Measurements from ENCODE around the gene RTKN. TPM values are rescaled to one million over a fixed set of nuclear protein-coding genes. Genes with fewer than 3 reads are reported as not detected.

The RTKN gene
- total RNA-seq, 1 experiment from 2014 or later = 87.1 TPM

DNA sequence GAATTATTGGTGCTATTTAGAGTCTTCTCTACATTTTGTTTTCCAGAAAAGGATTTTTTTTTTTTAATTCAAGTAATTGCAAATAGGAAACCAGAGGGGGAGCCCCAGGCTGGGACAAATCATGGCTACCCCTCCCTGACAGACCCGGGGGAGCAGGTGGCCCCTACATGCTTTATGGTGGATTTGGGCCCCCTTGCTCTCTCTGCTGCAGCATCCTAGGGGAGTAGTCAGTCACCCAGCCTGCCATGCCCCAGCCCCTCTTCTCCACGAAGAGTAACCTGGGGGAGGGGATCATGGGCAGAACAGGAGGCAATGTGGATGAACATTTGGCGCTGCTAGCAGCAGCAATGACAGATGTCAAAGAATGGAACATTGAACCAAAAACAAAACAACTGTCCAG lies 25.0 kb downstream of the RTKN start:
- no peaks in the 10 kb centered on the region for H4K20me1 ChIP-seq (ENCODE audit: control insufficient read depth, insufficient read depth, insufficient read length)
- H2AK5ac ChIP-seq (ENCODE audit: insufficient read length, low read length) = no peak overlapping the region
- H2BK5ac ChIP-seq (ENCODE audit: insufficient read length, low read length) = no peak overlapping the region
- H3K9ac ChIP-seq (ENCODE audit: extremely low read depth, insufficient read length, low read length) = no peak overlapping the region
- no peak overlapping the region for H4K5ac ChIP-seq (ENCODE audit: insufficient read length, low read depth, low read length)
- H2BK15ac ChIP-seq (ENCODE audit: low read depth, low read length) = no peak overlapping the region
- H3K9me3 Mint-ChIP-seq = no peaks in the 10 kb centered on the region; a peak in 1 of 5 replicates
- H3K4me3 Mint-ChIP-seq = no peak overlapping the region
- H2AFZ ChIP-seq (ENCODE audit: low read length) = no peak overlapping the region
- no peak overlapping the region for H2BK12ac ChIP-seq (ENCODE audit: insufficient read length, low read depth, low read length)
- no peak overlapping the region for H3K23ac ChIP-seq (ENCODE audit: insufficient read length, low read depth, low read length)
- H3K4me1 Mint-ChIP-seq = peaks cover 0 to 17% of the 10 kb centered on the region in 2 experiments; a peak in 2 of 4 replicates
- H3K27me3 ChIP-seq (ENCODE audit: insufficient read depth, low read length) = no peaks in the 10 kb centered on the region
- H3K4me1 ChIP-seq (ENCODE audit: insufficient read depth, low read length) = no peaks in the 10 kb centered on the region
- H2BK120ac ChIP-seq (ENCODE audit: low read depth, low read length, poor library complexity, severe bottlenecking) = no peak overlapping the region
- H3K18ac ChIP-seq (ENCODE audit: insufficient read length, low read depth, low read length) = no peak overlapping the region
- H3K14ac ChIP-seq (ENCODE audit: insufficient read depth, low read length) = no peak overlapping the region
- no peaks in the 10 kb centered on the region for H3K79me1 ChIP-seq (ENCODE audit: insufficient read depth, low read depth, low read length, poor library complexity, severe bottlenecking)
- H3K4me2 ChIP-seq (ENCODE audit: insufficient read depth, insufficient read length, low read length) = no peak overlapping the region
- H3K79me2 ChIP-seq (ENCODE audit: insufficient read depth, low read length) = no peaks in the 10 kb centered on the region
- H3T11ph ChIP-seq (ENCODE audit: low read length) = no peak overlapping the region
- no peak for DNase-seq
- H4K91ac ChIP-seq (ENCODE audit: insufficient read length, low read depth, low read length) = no peak overlapping the region
- H3K23me2 ChIP-seq (ENCODE audit: insufficient read length, low read depth, low read length, poor library complexity, severe bottlenecking) = peaks cover 5% of the 10 kb centered on the region
- no peak overlapping the region for H3K27ac Mint-ChIP-seq
- peaks cover 28% of the 10 kb centered on the region for H3K27me3 Mint-ChIP-seq (ENCODE audit: low read depth)
- H2BK20ac ChIP-seq (ENCODE audit: low read depth, low read length, poor library complexity, severe bottlenecking) = no peak overlapping the region
- no peak overlapping the region for H3K4ac ChIP-seq (ENCODE audit: low read depth, low read length)
- no CpG with 5 or more reads among the region's 3 CpGs for WGBS (ENCODE audit: extremely low coverage, insufficient read length, low lambda C conversion rate)
- no peaks in the 10 kb centered on the region for H3K9me3 ChIP-seq (ENCODE audit: control insufficient read depth, low read depth, low read length)
- no peak overlapping the region for H3K56ac ChIP-seq (ENCODE audit: insufficient read length, low read depth, low read length)
- H4K8ac ChIP-seq (replicated peaks; ENCODE audit: insufficient read length, low read depth, low read length) = no peak overlapping the region
- H3K36me3 Mint-ChIP-seq (ENCODE audit: insufficient read depth in 1 of 3, low read depth in 3 of 3) = no peaks in the 10 kb centered on the region; a peak in 1 of 7 replicates
- TF ChIP-seq, protein P1, sequence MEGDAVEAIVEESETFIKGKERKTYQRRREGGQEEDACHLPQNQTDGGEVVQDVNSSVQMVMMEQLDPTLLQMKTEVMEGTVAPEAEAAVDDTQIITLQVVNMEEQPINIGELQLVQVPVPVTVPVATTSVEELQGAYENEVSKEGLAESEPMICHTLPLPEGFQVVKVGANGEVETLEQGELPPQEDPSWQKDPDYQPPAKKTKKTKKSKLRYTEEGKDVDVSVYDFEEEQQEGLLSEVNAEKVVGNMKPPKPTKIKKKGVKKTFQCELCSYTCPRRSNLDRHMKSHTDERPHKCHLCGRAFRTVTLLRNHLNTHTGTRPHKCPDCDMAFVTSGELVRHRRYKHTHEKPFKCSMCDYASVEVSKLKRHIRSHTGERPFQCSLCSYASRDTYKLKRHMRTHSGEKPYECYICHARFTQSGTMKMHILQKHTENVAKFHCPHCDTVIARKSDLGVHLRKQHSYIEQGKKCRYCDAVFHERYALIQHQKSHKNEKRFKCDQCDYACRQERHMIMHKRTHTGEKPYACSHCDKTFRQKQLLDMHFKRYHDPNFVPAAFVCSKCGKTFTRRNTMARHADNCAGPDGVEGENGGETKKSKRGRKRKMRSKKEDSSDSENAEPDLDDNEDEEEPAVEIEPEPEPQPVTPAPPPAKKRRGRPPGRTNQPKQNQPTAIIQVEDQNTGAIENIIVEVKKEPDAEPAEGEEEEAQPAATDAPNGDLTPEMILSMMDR (conservative IDR thresholded peaks at IDR 0.05) = no peak
- no peak overlapping the region for H3K27ac ChIP-seq (ENCODE audit: insufficient read length, low read depth, low read length)
